ENCODE results near the gene MAP3K13. TPM values are rescaled to one million over a fixed set of nuclear protein-coding genes. Genes with fewer than 3 reads are reported as not detected.

Gene MAP3K13
- total and polyA plus RNA-seq, 2 donors, result 11.3 to 34.5 TPM

DNA sequence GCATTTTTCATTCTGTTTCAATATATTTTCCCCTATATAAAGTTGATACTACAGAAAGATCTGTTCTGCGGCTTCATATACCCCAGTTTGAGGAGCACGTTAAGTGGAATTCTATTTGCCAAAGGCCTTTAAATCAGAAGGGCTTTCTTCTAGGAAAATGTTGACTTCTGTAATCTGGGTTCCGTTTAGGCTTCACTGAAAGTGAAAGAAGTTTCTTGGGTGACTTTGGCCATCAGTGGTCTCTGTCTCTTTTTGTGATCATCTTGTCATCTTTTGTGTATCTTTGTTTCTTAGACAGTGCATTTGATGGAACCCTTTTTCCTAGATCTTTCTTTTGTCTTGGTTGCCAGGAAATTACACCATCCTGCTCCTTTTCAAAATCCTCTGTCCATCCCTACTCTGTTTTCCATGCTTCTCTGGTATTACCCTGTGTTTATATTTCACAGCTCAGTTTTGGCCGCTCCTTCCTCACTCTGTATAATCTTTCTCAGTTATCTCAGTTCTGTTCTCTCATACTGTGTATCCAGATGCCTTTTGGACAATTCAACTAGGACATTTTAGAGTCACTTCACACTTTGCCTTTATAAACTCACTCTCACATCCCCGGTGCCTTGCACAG lies 40.7 kb upstream of the MAP3K13 start:
- no peaks in the 10 kb centered on the region for H3K36me3 ChIP-seq (ENCODE audit: control insufficient read depth in 2 of 2, insufficient read depth in 2 of 2, low read length in 1 of 2)
- no peak overlapping the region for H3K27ac ChIP-seq (ENCODE audit: low read depth in 1 of 2, low read length in 1 of 2)
- H3K27me3 ChIP-seq (ENCODE audit: control insufficient read depth in 2 of 2, insufficient read depth in 1 of 2, low read length in 1 of 2), result no peaks in the 10 kb centered on the region
- no peaks in the 10 kb centered on the region for H3K4me1 ChIP-seq (ENCODE audit: control insufficient read depth in 2 of 2, insufficient read depth in 2 of 2, low read length in 2 of 2)
- WGBS, result 96% methylated on average over 5 of the region's 5 CpGs
- no peak overlapping the region for H3K4me3 ChIP-seq (ENCODE audit: low read length in 2 of 2)
- H3K9me3 ChIP-seq (ENCODE audit: control insufficient read depth in 2 of 2, insufficient read depth in 1 of 2, low read length in 1 of 2), result no peaks in the 10 kb centered on the region
- DNase-seq (ENCODE audit: low read depth in 6 of 9, low spot score in 9 of 9), result no peak

DNA sequence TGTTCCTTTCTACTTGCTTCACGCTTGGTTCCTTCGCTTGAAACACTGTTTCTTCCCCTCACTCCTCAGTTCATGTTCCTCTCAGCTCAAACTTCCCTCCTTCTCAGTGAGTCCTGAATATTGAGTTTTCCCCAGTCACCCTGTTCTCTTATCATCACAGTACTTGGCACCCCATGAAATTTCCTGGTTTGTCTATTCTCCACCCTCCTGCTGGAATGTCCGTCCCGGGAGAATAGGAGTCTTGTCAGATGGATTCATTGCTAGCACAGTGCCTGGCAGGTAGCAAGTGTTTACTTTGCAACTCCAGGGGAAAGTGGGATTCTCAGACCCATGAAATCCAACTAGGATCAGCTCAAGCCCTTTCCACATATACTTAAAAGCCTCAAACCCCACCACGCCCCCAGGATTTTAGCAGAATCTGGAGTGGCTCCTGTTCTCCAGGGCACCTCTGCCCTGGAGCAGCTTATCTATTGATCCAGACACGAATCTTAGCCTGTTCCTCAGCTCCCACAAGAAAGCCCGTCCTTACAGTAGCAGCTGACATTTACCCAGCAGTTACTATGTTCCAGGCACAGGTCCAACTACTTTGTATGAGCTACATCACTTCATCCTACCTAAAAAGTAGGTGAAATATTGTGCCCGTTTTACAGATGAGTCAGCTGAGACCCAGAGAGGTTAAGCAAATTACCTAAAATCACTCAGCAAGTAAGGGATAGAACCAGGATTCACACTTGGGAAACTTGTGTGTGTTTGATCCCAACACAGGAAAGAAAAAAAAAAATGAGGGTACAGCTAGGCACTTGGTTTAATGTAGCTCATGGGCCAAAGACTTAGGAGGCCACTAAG lies 36.8 kb upstream of the MAP3K13 start:
- WGBS, result 98% methylated on average over 8 of the region's 8 CpGs
- DNase-seq (ENCODE audit: low read depth in 6 of 9, low spot score in 9 of 9), result no peak

DNA sequence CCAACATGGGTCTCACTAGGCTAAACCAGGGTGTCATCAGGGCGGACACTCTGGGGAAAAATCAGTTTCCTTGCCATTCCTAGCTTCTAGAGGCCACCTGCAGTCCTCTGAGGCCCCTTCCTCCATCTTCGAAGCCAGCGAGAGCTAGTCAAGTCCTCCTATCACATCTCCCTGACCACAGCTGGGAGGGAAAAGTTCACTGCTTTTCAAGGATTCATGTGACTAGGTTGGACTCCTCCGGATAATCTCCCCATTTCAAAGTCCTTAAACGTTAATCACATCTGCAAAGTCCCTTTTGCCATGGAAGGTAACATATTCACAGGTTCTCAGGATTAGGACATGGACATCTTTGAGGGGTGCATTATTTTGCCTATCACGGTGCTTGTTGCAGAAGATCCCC lies 35.9 kb upstream of the MAP3K13 start:
- H3K4me1 ChIP-seq (ENCODE audit: control insufficient read depth in 2 of 2, insufficient read depth in 2 of 2, low read length in 2 of 2), result no peaks in the 10 kb centered on the region
- no peaks in the 10 kb centered on the region for H3K9me3 ChIP-seq (ENCODE audit: control insufficient read depth in 2 of 2, insufficient read depth in 1 of 2, low read length in 1 of 2)
- H3K36me3 ChIP-seq (ENCODE audit: control insufficient read depth in 2 of 2, insufficient read depth in 2 of 2, low read length in 1 of 2), result no peaks in the 10 kb centered on the region
- WGBS, result 87% methylated on average over 6 of the region's 6 CpGs
- no peak overlapping the region for H3K4me3 ChIP-seq (ENCODE audit: low read length in 2 of 2)
- no peak overlapping the region for H3K27ac ChIP-seq (ENCODE audit: low read depth in 1 of 2, low read length in 1 of 2)
- H3K27me3 ChIP-seq (ENCODE audit: control insufficient read depth in 2 of 2, insufficient read depth in 1 of 2, low read length in 1 of 2), result no peaks in the 10 kb centered on the region
- no peak for DNase-seq (ENCODE audit: low read depth in 6 of 9, low spot score in 9 of 9)

More for the DNA sequence above, 36.8 kb upstream of the MAP3K13 start:
- H3K36me3 ChIP-seq (ENCODE audit: control insufficient read depth in 2 of 2, insufficient read depth in 2 of 2, low read length in 1 of 2), result no peaks in the 10 kb centered on the region
- no peaks in the 10 kb centered on the region for H3K4me1 ChIP-seq (ENCODE audit: control insufficient read depth in 2 of 2, insufficient read depth in 2 of 2, low read length in 2 of 2)
- no peak overlapping the region for H3K4me3 ChIP-seq (ENCODE audit: low read length in 2 of 2)
- no peaks in the 10 kb centered on the region for H3K27me3 ChIP-seq (ENCODE audit: control insufficient read depth in 2 of 2, insufficient read depth in 1 of 2, low read length in 1 of 2)
- H3K27ac ChIP-seq (ENCODE audit: low read depth in 1 of 2, low read length in 1 of 2), result no peak overlapping the region
- no peaks in the 10 kb centered on the region for H3K9me3 ChIP-seq (ENCODE audit: control insufficient read depth in 2 of 2, insufficient read depth in 1 of 2, low read length in 1 of 2)

DNA sequence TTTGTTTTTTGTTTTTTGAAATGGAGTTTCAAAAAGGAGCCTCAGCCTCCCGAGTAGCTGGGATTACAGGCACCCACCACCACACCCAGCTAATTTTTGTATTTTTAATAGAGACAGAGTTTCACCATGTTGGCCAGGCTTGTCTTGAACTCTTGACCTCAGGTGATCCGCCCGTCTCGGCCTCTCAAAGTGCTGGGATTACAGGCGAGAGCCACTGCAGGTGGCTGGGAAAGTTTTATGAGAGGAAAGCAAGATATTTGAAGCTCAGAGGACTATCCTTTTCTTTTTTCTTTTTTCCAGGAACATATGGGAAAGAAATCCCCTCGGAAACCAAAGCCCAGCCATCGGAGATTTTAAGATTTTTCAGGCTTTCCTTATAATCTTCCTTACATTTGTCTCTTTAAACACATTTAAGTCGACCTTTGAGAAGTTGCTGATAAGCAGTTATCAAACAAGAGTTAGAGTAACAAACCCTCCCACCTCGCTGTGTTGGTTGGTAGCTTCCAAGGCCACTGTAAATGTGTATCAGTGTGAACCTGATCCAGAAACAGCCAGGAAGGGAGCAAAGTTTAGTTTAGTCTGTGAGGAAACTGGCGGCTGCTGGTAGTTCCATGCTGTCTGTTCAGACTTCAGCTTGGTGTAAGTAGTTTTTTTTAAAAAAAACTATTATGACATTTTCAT lies 34.5 kb upstream of the MAP3K13 start:
- no peak overlapping the region for H3K27ac ChIP-seq (ENCODE audit: low read depth in 1 of 2, low read length in 1 of 2)
- no peaks in the 10 kb centered on the region for H3K27me3 ChIP-seq (ENCODE audit: control insufficient read depth in 2 of 2, insufficient read depth in 1 of 2, low read length in 1 of 2)
- H3K4me3 ChIP-seq (ENCODE audit: low read length in 2 of 2), result no peak overlapping the region
- H3K9me3 ChIP-seq (ENCODE audit: control insufficient read depth in 2 of 2, insufficient read depth in 1 of 2, low read length in 1 of 2), result no peaks in the 10 kb centered on the region
- no peaks in the 10 kb centered on the region for H3K4me1 ChIP-seq (ENCODE audit: control insufficient read depth in 2 of 2, insufficient read depth in 2 of 2, low read length in 2 of 2)
- WGBS, result 96% methylated on average over 10 of the region's 10 CpGs
- no peak for DNase-seq (ENCODE audit: low read depth in 6 of 9, low spot score in 9 of 9)
- no peaks in the 10 kb centered on the region for H3K36me3 ChIP-seq (ENCODE audit: control insufficient read depth in 2 of 2, insufficient read depth in 2 of 2, low read length in 1 of 2)

- Histone ChIP-seq H3K4me1 (ENCODE audit: control insufficient read depth in 2 of 2, insufficient read depth in 2 of 2, low read length in 2 of 2) (no peaks in the 10 kb centered on the region), H3K27ac (ENCODE audit: low read depth in 1 of 2, low read length in 1 of 2) (no peak overlapping the region), H3K36me3 (ENCODE audit: control insufficient read depth in 2 of 2, insufficient read depth in 2 of 2, low read length in 1 of 2) (no peaks in the 10 kb centered on the region), H3K27me3 (ENCODE audit: control insufficient read depth in 2 of 2, insufficient read depth in 1 of 2, low read length in 1 of 2) (no peaks in the 10 kb centered on the region), H3K4me3 (ENCODE audit: low read length in 2 of 2) (no peak overlapping the region), H3K9me3 (ENCODE audit: control insufficient read depth in 2 of 2, insufficient read depth in 1 of 2, low read length in 1 of 2) (no peaks in the 10 kb centered on the region)
- WGBS, result 82% methylated on average over 6 of the region's 6 CpGs
- DNase-seq (ENCODE audit: low read depth in 6 of 9, low spot score in 9 of 9), result no peak
These were observed 32.7 kb upstream of the MAP3K13 start for GRCh38 chr3:185330238-185330637.

DNA sequence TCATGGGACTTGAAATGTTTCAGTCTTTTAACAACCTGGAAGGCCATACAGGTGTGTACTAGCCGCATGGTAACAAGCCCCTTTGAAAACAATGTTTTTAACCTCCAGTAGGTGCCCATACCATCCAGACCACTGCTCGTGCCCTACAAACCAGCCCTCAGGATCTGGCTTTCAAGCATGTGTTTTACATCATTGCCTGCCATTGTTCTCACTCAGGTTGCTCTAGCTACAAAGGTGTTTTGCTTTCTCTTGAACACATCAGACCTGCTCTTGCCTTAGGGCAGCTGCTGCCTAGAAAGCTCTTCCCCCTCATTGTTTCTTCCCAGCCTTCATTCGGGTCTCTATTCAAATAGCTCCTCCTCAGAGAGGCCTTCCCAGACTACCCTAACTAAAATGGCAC lies 32.3 kb upstream of the MAP3K13 start:
- no peak overlapping the region for H3K27ac ChIP-seq (ENCODE audit: low read depth in 1 of 2, low read length in 1 of 2)
- WGBS, result 99% methylated on average over 3 of the region's 3 CpGs

GRCh38 chr3:185332026-185332735 lies 30.8 kb upstream of the MAP3K13 start:
- H3K27me3 ChIP-seq (ENCODE audit: control insufficient read depth in 2 of 2, insufficient read depth in 1 of 2, low read length in 1 of 2), result no peaks in the 10 kb centered on the region
- H3K4me1 ChIP-seq (ENCODE audit: control insufficient read depth in 2 of 2, insufficient read depth in 2 of 2, low read length in 2 of 2), result no peaks in the 10 kb centered on the region
- peak in 1 of 9 donors; percentile 34 for DNase-seq (ENCODE audit: low read depth in 6 of 9, low spot score in 9 of 9)
- WGBS, result 41% methylated on average over 3 of the region's 3 CpGs
- H3K4me3 ChIP-seq (ENCODE audit: low read length in 2 of 2), result no peak overlapping the region
- H3K9me3 ChIP-seq (ENCODE audit: control insufficient read depth in 2 of 2, insufficient read depth in 1 of 2, low read length in 1 of 2), result no peaks in the 10 kb centered on the region
- peak overlapping the region in 1 of 2 donors; percentile 38 for H3K27ac ChIP-seq (ENCODE audit: low read depth in 1 of 2, low read length in 1 of 2)
- no peaks in the 10 kb centered on the region for H3K36me3 ChIP-seq (ENCODE audit: control insufficient read depth in 2 of 2, insufficient read depth in 2 of 2, low read length in 1 of 2)

More for the DNA sequence above, 32.3 kb upstream of the MAP3K13 start:
- DNase-seq (ENCODE audit: low read depth in 6 of 9, low spot score in 9 of 9), result no peak
- Histone ChIP-seq H3K36me3 (ENCODE audit: control insufficient read depth in 2 of 2, insufficient read depth in 2 of 2, low read length in 1 of 2) (no peaks in the 10 kb centered on the region), H3K9me3 (ENCODE audit: control insufficient read depth in 2 of 2, insufficient read depth in 1 of 2, low read length in 1 of 2) (no peaks in the 10 kb centered on the region), H3K4me3 (ENCODE audit: low read length in 2 of 2) (no peak overlapping the region), H3K4me1 (ENCODE audit: control insufficient read depth in 2 of 2, insufficient read depth in 2 of 2, low read length in 2 of 2) (no peaks in the 10 kb centered on the region), H3K27me3 (ENCODE audit: control insufficient read depth in 2 of 2, insufficient read depth in 1 of 2, low read length in 1 of 2) (no peaks in the 10 kb centered on the region)

DNA sequence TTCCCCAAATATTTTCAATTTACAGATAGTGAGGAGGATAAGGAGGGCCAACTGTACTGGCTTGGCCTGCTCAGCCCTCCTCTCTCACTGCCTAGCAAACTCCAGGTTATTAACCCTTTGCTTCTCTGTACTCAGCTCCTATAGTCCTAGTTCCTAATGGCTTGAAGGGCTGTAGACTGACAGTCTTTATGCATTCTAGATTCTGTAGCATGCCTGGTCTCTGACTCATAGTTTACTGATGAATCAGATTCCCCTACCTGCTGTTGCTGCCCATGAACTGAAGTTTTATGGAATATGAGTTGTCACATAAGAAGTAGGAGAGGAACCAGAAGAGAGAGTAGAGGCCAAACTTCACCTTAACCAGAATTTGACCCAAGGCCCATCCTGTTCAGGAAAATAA lies 27.1 kb upstream of the MAP3K13 start:
- Histone ChIP-seq H3K4me1 (ENCODE audit: control insufficient read depth in 2 of 2, insufficient read depth in 2 of 2, low read length in 2 of 2) (no peaks in the 10 kb centered on the region), H3K27ac (ENCODE audit: low read depth in 1 of 2, low read length in 1 of 2) (no peak overlapping the region), H3K36me3 (ENCODE audit: control insufficient read depth in 2 of 2, insufficient read depth in 2 of 2, low read length in 1 of 2) (no peaks in the 10 kb centered on the region), H3K27me3 (ENCODE audit: control insufficient read depth in 2 of 2, insufficient read depth in 1 of 2, low read length in 1 of 2) (no peaks in the 10 kb centered on the region), H3K9me3 (ENCODE audit: control insufficient read depth in 2 of 2, insufficient read depth in 1 of 2, low read length in 1 of 2) (no peaks in the 10 kb centered on the region), H3K4me3 (ENCODE audit: low read length in 2 of 2) (no peak overlapping the region)
- DNase-seq (ENCODE audit: low read depth in 6 of 9, low spot score in 9 of 9), result no peak
